ENCODE measurements around the gene CLINT1.

DNA sequence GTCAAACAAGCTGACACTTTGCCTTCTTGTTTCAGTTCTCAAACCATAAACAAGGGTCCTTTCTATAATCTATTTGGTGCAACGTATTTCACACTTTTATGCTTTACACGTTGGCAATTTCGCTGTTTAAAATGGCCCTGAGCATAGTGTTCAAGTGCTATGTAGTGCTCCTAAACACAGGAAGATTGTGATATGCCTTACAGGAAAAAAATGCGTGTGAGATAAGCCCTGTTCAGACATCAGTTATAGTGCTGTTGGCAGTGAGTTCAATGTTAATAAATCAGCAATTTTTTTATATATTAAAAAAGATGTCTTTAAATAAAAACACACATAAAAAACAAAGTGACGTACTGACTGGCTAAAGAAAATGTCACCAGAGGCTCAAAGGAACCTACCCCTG lies 23.9 kb downstream of the CLINT1 start:
- TF ChIP-seq POLR2AphosphoS5 (IDR thresholded peaks at IDR 0.05; ENCODE audit: borderline replicate concordance, low read depth, low read length) (no peak), EZH2 (IDR thresholded peaks at IDR 0.05) (no peak)
